ENCODE measurements around the gene IRF2. TPM values are rescaled to one million over a fixed set of nuclear protein-coding genes. Genes with fewer than 3 reads are reported as not detected.

The IRF2 gene
- total RNA-seq, 2 donors from 2014 or later: 35.3 to 68.0 TPM

DNA sequence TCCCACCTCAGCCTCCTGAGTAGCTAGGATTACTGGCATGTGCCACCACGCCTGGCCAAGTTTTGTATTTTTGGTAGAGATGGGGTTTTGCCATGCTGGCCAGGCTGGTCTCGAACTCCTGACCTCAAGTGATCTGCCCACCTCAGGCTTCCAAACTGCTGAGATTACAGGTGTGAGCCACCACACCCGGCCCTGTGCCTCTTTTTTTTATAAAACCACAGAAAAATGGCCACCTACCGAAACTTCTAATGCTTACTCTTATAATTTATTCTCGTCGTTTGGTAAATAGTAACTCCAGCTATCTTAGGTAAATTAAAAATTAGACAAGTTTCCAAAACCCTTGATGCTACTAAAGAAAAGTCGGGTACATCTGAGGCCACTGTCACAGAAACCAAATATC lies 54.4 kb downstream of the IRF2 start:
- H3K27me3 ChIP-seq (replicated peaks; ENCODE audit: insufficient read depth): no peaks in the 10 kb centered on the region
- no peak for DNase-seq (ENCODE audit: low spot score)
- H3K4me3 ChIP-seq: no peak overlapping the region
- no peaks in the 10 kb centered on the region for H3K9me3 ChIP-seq
- H3K4me1 ChIP-seq (ENCODE audit: control insufficient read depth in 1 of 2, low read depth in 2 of 2): peaks cover 8 to 10% of the 10 kb centered on the region in 2 donors
- no peak for TF ChIP-seq CTCF (IDR thresholded peaks at IDR 0.05)
- ATAC-seq (ENCODE audit: insufficient number of reproducible peaks, low FRiP score, low read depth): no peak
- H3K36me3 ChIP-seq: peaks cover 18% of the 10 kb centered on the region
- H3K27ac ChIP-seq: no peak overlapping the region

- Histone ChIP-seq H3K4me1 (ENCODE audit: control insufficient read depth in 1 of 2, low read depth in 2 of 2) (peaks cover 8 to 10% of the 10 kb centered on the region in 2 donors), H3K9me3 (no peaks in the 10 kb centered on the region), H3K27ac (peak overlapping the region in 1 of 2 donors; percentile 8), H3K36me3 (peaks cover 18% of the 10 kb centered on the region), H3K27me3 (replicated peaks; ENCODE audit: insufficient read depth) (no peaks in the 10 kb centered on the region), H3K4me3 (no peak overlapping the region)
- ATAC-seq (ENCODE audit: insufficient number of reproducible peaks, low FRiP score, low read depth) (no peak), DNase-seq (ENCODE audit: low spot score) (no peak)
- TF ChIP-seq CTCF (IDR thresholded peaks at IDR 0.05): no peak
Measured at GRCh38 chr4:184417802-184418511, 56.4 kb downstream of the IRF2 start.

- H3K4me1 ChIP-seq (ENCODE audit: control insufficient read depth in 1 of 2, low read depth in 2 of 2): peaks cover 8 to 10% of the 10 kb centered on the region in 2 donors
Measured at GRCh38 chr4:184416913-184417734, 57.2 kb downstream of the IRF2 start.

GRCh38 chr4:184415071-184415470 lies 59.3 kb downstream of the IRF2 start:
- Histone ChIP-seq H3K27ac (no peak overlapping the region), H3K4me3 (no peak overlapping the region), H3K4me1 (ENCODE audit: control insufficient read depth in 1 of 2, low read depth in 2 of 2) (peaks cover 8 to 10% of the 10 kb centered on the region in 2 donors), H3K9me3 (no peaks in the 10 kb centered on the region), H3K36me3 (peaks cover 18% of the 10 kb centered on the region), H3K27me3 (replicated peaks; ENCODE audit: insufficient read depth) (no peaks in the 10 kb centered on the region)
- ATAC-seq (ENCODE audit: insufficient number of reproducible peaks, low FRiP score, low read depth) (no peak), DNase-seq (ENCODE audit: low spot score) (no peak)
- TF ChIP-seq CTCF (IDR thresholded peaks at IDR 0.05): no peak

More at GRCh38 chr4:184416913-184417734, 57.2 kb downstream of the IRF2 start:
- TF ChIP-seq CTCF (IDR thresholded peaks at IDR 0.05): no peak
- Histone ChIP-seq H3K27ac (peak overlapping the region; percentile 8 to 54), H3K9me3 (no peaks in the 10 kb centered on the region), H3K4me3 (peak overlapping the region; percentile 62), H3K36me3 (peaks cover 18% of the 10 kb centered on the region), H3K27me3 (replicated peaks; ENCODE audit: insufficient read depth) (no peaks in the 10 kb centered on the region)
- DNase-seq (ENCODE audit: low spot score): no peak
- ATAC-seq (ENCODE audit: insufficient number of reproducible peaks, low FRiP score, low read depth): no peak
